OCI-LY1 (cell line): Measurements from ENCODE around the gene STXBP6.

Experiments used
- H2AFZ ChIP-seq: fragments of 200-600 bp; sonication (generic), shearing (Covaris generic); 2 replicates; pipeline ENCODE4 v1.6.0; 2014; ENCODE audit warnings: antibody characterized with exemption, mild to moderate bottlenecking, low read length
- H3F3A ChIP-seq: fragments of 200-600 bp; sonication (generic), shearing (Covaris generic); 2 replicates; pipeline ENCODE4 v1.6.0; 2014; ENCODE audit warnings: mild to moderate bottlenecking, antibody characterized with exemption, low read length, moderate library complexity; ENCODE audit not compliant: insufficient read depth
- H3K27ac ChIP-seq: fragments of 200-600 bp; sonication (generic); 2 replicates; pipeline ENCODE4 v1.5.1; 2014; ENCODE audit warnings: low read length, mixed run types, mild to moderate bottlenecking, low read depth; ENCODE audit not compliant: poor library complexity, severe bottlenecking
- H3K27me3 ChIP-seq: fragments of 200-600 bp; sonication (generic); 2 replicates; pipeline ENCODE4 v1.6.0; 2014; ENCODE audit warnings: antibody characterized with exemption, mild to moderate bottlenecking, low read length, moderate library complexity; ENCODE audit not compliant: insufficient read depth
- H3K36me3 ChIP-seq: fragments of 200-600 bp; sonication (generic); 2 replicates; pipeline ENCODE4 v1.6.1; 2014; ENCODE audit warnings: mild to moderate bottlenecking, antibody characterized with exemption, low read length, moderate library complexity, mixed read lengths; ENCODE audit not compliant: insufficient read depth
- H3K4me1 ChIP-seq: fragments of 200-600 bp; sonication (generic); 2 replicates; pipeline ENCODE4 v1.5.1; 2014; ENCODE audit warnings: mild to moderate bottlenecking, low read length, moderate library complexity; ENCODE audit not compliant: insufficient read depth, severe bottlenecking
- H3K4me2 ChIP-seq: fragments of 200-600 bp; sonication (generic), shearing (Covaris generic); 2 replicates; pipeline ENCODE4 v1.6.1; 2014; ENCODE audit warnings: low read length
- H3K4me3 ChIP-seq: fragments of 200-600 bp; sonication (generic); 2 replicates; pipeline ENCODE4 v1.5.1; 2014; ENCODE audit warnings: low read length, low read depth, mild to moderate bottlenecking, mixed read lengths; ENCODE audit not compliant: poor library complexity, severe bottlenecking
- H3K79me2 ChIP-seq: fragments of 200-600 bp; shearing (Covaris generic); 2 replicates; pipeline ENCODE4 v1.6.1; 2016; ENCODE audit warnings: mixed run types, low read length, mixed read lengths; ENCODE audit not compliant: insufficient read depth
- H3K9ac ChIP-seq: fragments of 200-600 bp; sonication (generic), shearing (Covaris generic); 2 replicates; pipeline ENCODE4 v1.6.1; 2014; ENCODE audit warnings: mild to moderate bottlenecking, low read length, mixed read lengths
- H3K9me2 ChIP-seq: fragments of 200-600 bp; sonication (generic), shearing (Covaris generic); 2 replicates; pipeline ENCODE4 v1.6.1; 2014; ENCODE audit warnings: low read depth, mild to moderate bottlenecking, low read length, mixed read lengths
- H3K9me3 ChIP-seq: fragments of 200-600 bp; shearing (Covaris generic); 2 replicates; pipeline ENCODE4 v1.6.1; 2014; ENCODE audit warnings: low read length, mixed read lengths
- H4K20me1 ChIP-seq: fragments of 200-600 bp; sonication (generic), shearing (Covaris generic); 2 replicates; pipeline ENCODE4 v1.6.0; 2016; ENCODE audit warnings: mild to moderate bottlenecking, low read length; ENCODE audit not compliant: insufficient read depth
- EZH2 ChIP-seq: fragments of 200-600 bp; sonication (generic), shearing (Covaris generic); IDR thresholded peaks from 2 replicates; pipeline ENCODE4 v1.8.0; 2017; ENCODE audit warnings: borderline replicate concordance, mixed run types, mild to moderate bottlenecking, antibody characterized with exemption, low read length, moderate library complexity, mixed read lengths
- TF ChIP-seq, protein P1 (sequence below): fragments of 200-600 bp; sonication (generic), shearing (Covaris generic); IDR thresholded peaks from 2 replicates; pipeline ENCODE4 v1.5.1; 2017; ENCODE audit warnings: mild to moderate bottlenecking, antibody characterized with exemption, low read length, moderate library complexity, mixed read lengths

STXBP6 gene

DNA sequence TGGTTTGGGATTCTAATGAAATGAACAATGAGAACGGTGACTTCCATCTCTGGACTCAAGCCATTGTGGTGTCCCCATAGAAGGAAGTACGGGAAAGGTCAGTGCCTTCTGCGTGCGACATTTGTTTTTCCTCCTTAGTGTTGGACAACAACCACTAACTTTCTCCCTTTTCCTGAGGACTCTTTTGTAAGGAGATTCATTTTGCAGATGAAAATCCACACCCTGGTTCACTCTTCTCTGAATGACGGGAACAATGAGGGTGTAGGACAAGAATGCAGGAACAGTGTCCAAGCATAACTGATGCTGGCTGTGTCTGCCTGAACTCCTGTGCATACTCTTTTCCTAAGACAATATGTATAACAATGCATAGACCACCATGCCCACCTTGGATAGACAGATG, 176.4 kb downstream of the STXBP6 start:
- no peak for TF ChIP-seq EZH2
- TF ChIP-seq, protein P1, sequence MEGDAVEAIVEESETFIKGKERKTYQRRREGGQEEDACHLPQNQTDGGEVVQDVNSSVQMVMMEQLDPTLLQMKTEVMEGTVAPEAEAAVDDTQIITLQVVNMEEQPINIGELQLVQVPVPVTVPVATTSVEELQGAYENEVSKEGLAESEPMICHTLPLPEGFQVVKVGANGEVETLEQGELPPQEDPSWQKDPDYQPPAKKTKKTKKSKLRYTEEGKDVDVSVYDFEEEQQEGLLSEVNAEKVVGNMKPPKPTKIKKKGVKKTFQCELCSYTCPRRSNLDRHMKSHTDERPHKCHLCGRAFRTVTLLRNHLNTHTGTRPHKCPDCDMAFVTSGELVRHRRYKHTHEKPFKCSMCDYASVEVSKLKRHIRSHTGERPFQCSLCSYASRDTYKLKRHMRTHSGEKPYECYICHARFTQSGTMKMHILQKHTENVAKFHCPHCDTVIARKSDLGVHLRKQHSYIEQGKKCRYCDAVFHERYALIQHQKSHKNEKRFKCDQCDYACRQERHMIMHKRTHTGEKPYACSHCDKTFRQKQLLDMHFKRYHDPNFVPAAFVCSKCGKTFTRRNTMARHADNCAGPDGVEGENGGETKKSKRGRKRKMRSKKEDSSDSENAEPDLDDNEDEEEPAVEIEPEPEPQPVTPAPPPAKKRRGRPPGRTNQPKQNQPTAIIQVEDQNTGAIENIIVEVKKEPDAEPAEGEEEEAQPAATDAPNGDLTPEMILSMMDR, result no peak

DNA sequence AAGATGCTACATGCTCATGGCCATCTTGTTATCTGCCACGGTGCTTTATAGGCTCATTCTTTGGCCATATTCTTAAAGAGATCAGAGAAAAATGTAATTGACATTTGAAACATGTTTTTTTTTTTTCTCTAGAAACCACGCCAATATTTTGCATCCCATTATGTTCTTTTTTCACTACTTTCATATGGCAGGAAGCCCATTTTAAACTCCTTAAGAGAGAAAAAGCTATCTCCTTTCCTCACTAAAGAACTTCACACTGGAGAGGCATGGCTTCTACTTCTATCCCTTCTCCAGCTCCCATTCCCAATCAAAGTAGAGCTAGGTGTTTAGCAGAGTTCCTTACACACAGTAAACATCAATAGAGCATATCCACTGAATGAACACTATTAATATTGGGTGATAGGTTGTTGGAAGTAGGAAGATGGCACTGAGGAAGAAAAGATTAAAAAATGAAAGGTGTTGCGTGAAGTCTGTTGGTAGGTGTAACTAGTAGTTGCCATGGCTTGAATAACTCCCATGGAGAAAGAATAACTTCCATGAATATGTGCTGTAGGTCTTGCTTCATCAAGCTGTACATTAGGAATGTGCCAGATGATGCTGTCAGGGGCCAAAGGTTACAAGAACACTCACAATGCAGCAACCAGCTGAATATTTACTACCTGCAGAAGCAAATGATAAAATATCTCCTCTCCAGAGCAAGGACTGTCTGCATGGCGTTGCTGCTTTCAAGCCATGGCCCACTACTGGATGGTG, 178.8 kb downstream of the STXBP6 start:
- Histone ChIP-seq H3K4me2 (no peak overlapping the region), H3K9ac (no peak overlapping the region), H3K4me3 (no peak overlapping the region), H3K27ac (no peak overlapping the region), H3K27me3 (no peaks in the 10 kb centered on the region), H3K79me2 (no peaks in the 10 kb centered on the region), H3K36me3 (no peaks in the 10 kb centered on the region), H3F3A (no peaks in the 10 kb centered on the region), H3K9me2 (no peaks in the 10 kb centered on the region), H3K9me3 (no peaks in the 10 kb centered on the region), H2AFZ (no peak overlapping the region), H4K20me1 (no peaks in the 10 kb centered on the region), H3K4me1 (no peaks in the 10 kb centered on the region)
- TF ChIP-seq, protein P1, result no peak
- no peak for TF ChIP-seq EZH2

More for the DNA sequence above, 176.4 kb downstream of the STXBP6 start:
- Histone ChIP-seq H2AFZ (no peak overlapping the region), H3K9me2 (no peaks in the 10 kb centered on the region), H3K9ac (no peak overlapping the region), H3K4me3 (no peak overlapping the region), H3K27ac (no peak overlapping the region), H4K20me1 (no peaks in the 10 kb centered on the region), H3K79me2 (no peaks in the 10 kb centered on the region), H3K4me1 (no peaks in the 10 kb centered on the region), H3K9me3 (no peaks in the 10 kb centered on the region), H3F3A (no peaks in the 10 kb centered on the region), H3K36me3 (no peaks in the 10 kb centered on the region), H3K27me3 (no peaks in the 10 kb centered on the region), H3K4me2 (no peak overlapping the region)

DNA sequence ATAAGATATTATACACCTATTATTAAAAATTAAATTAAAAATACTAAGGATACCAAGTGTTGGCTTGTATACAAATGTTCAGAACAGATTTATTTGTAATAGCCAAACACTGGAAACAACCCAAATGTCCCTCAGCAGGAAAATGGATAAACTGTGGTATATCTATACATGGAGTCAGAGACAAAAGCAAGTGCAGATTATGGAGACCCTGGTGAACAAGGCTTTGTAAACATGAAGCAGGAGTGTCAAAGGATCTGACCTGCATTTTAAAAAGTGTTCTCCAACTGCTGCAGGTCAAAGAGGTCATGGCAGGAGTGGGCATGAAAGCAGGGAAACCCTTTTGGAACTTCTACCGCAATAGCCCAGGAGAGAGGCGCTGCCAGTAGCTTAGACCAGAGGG, 181.6 kb downstream of the STXBP6 start:
- Histone ChIP-seq H3K4me3 (no peak overlapping the region), H3K9ac (no peak overlapping the region), H3K9me3 (no peaks in the 10 kb centered on the region), H3K27me3 (no peaks in the 10 kb centered on the region), H3K36me3 (no peaks in the 10 kb centered on the region), H3F3A (no peaks in the 10 kb centered on the region), H3K4me2 (no peak overlapping the region), H3K79me2 (no peaks in the 10 kb centered on the region), H2AFZ (no peak overlapping the region), H3K9me2 (no peaks in the 10 kb centered on the region), H3K4me1 (no peaks in the 10 kb centered on the region), H3K27ac (no peak overlapping the region), H4K20me1 (no peaks in the 10 kb centered on the region)
- no peak for TF ChIP-seq EZH2
- TF ChIP-seq, protein P1, result no peak
